ENCODE results near the gene NPR2.
A peak's percentile ranks its signal among the peaks of the same experiment; 100 is the strongest.

The NPR2 gene

GRCh38 chr9:35801328-35802128 is 10.1 kb downstream of the NPR2 start:
- no peak for FAIRE-seq

- no peak for FAIRE-seq
Measured at GRCh38 chr9:35806101-35806500, 14.7 kb downstream of the NPR2 start.

GRCh38 chr9:35808433-35808832 is 17.0 kb downstream of the NPR2 start:
- FAIRE-seq: no peak

- FAIRE-seq: no peak
Measured at GRCh38 chr9:35810122-35810521, 18.7 kb downstream of the NPR2 start.

GRCh38 chr9:35811381-35812024 is 20.1 kb downstream of the NPR2 start:
- FAIRE-seq: no peak

- peak; percentile 90 for FAIRE-seq
Measured at GRCh38 chr9:35812025-35812602, 20.7 kb downstream of the NPR2 start, which contains the start of gene SPAG8. Gene SPAG8, minus strand, starts transcription at chr9:35812262. Its CDS starts 115 bp downstream, at chr9:35812147.

- no peak for FAIRE-seq
Measured at GRCh38 chr9:35813434-35814105, 22.2 kb downstream of the NPR2 start.

- FAIRE-seq: no peak
Measured at GRCh38 chr9:35814106-35814840, 22.9 kb downstream of the NPR2 start.

- peak; percentile 100 for FAIRE-seq
Measured at GRCh38 chr9:35814841-35815543, 23.6 kb downstream of the NPR2 start, which contains the start of gene HINT2. Gene HINT2, minus strand, starts transcription at chr9:35815042. Its CDS starts 63 bp downstream, at chr9:35814979.

- FAIRE-seq: no peak
Measured at GRCh38 chr9:35816708-35817107, 25.3 kb downstream of the NPR2 start.

- no peak for FAIRE-seq
Measured at GRCh38 chr9:35818341-35818740, 26.9 kb downstream of the NPR2 start.

GRCh38 chr9:35820076-35820475 is 28.7 kb downstream of the NPR2 start:
- FAIRE-seq: no peak

- no peak for FAIRE-seq
Measured at GRCh38 chr9:35822926-35823325, 31.5 kb downstream of the NPR2 start.

GRCh38 chr9:35826071-35826701 is 34.8 kb downstream of the NPR2 start:
- no peak for FAIRE-seq

GRCh38 chr9:35827486-35827885 is 36.1 kb downstream of the NPR2 start:
- no peak for FAIRE-seq

- no peak for FAIRE-seq
Measured at GRCh38 chr9:35828716-35829083, 37.3 kb downstream of the NPR2 start, which contains the start of gene FAM221B. Gene FAM221B, minus strand, starts transcription at chr9:35828732. Its CDS starts 2,571 bp downstream, at chr9:35826161.

GRCh38 chr9:35829084-35829763 is 37.8 kb downstream of the NPR2 start, which contains the start of gene TMEM8B:
Gene TMEM8B, plus strand, starts transcription at chr9:35829228. Its CDS starts 220 bp downstream, at chr9:35829448.
- no peak for FAIRE-seq

- no peak for FAIRE-seq
Measured at GRCh38 chr9:35829764-35830096, 38.3 kb downstream of the NPR2 start.

GRCh38 chr9:35831040-35831439 is 39.6 kb downstream of the NPR2 start:
- no peak for FAIRE-seq

GRCh38 chr9:35832814-35833213 is 41.4 kb downstream of the NPR2 start:
- FAIRE-seq: no peak

Data from endometrium (tissue), 2 donors.